Neural cell (in vitro differentiated cells): ENCODE measurements around the gene MAN2B2. TPM values are rescaled to one million over a fixed set of nuclear protein-coding genes. Genes with fewer than 3 reads are reported as not detected.

ENCODE experiments used
- H2AFZ ChIP-seq: fragments of 200-600, 300-800 bp; sonication (generic), shearing (Covaris generic); 2 replicates; pipeline ENCODE4 v1.6.0; 2014; ENCODE audit warnings: low read depth, mild to moderate bottlenecking, antibody characterized with exemption, low read length, moderate library complexity
- H3F3A ChIP-seq: fragments of 200-600 bp; shearing (Covaris generic); 2 replicates; pipeline ENCODE4 v1.6.1; 2016; ENCODE audit warnings: mild to moderate bottlenecking, moderate library complexity, mixed read lengths, antibody characterized with exemption, low read length; ENCODE audit not compliant: insufficient read depth, poor library complexity, severe bottlenecking
- H3K27ac ChIP-seq: fragments of 200-600, 300-800 bp; sonication (generic), shearing (Covaris generic); 2 replicates; pipeline ENCODE4 v1.5.1; 2014; ENCODE audit warnings: mild to moderate bottlenecking, low read length, moderate library complexity
- H3K27me3 ChIP-seq: fragments of 300-800, 200-600 bp; sonication (generic), shearing (Covaris generic); 2 replicates; pipeline ENCODE4 v1.6.0; 2014; ENCODE audit warnings: mild to moderate bottlenecking, low read depth, low read length, moderate library complexity; ENCODE audit not compliant: insufficient read depth
- H3K36me3 ChIP-seq: fragments of 300-800, 200-600 bp; sonication (generic), shearing (Covaris generic); 2 replicates; pipeline ENCODE4 v1.5.1; 2014; ENCODE audit warnings: mild to moderate bottlenecking, antibody characterized with exemption, low read length, moderate library complexity; ENCODE audit not compliant: insufficient read depth
- H3K4me2 ChIP-seq: fragments of 300-800, 200-600 bp; sonication (generic), shearing (Covaris generic); 2 replicates; pipeline ENCODE4 v1.6.0; 2014; ENCODE audit warnings: mild to moderate bottlenecking, low read length
- H3K4me3 ChIP-seq: fragments of 300-800, 200-600 bp; sonication (generic), shearing (Covaris generic); 2 replicates; pipeline ENCODE4 v1.5.1; 2014; ENCODE audit warnings: mild to moderate bottlenecking, low read length, moderate library complexity
- H3K79me2 ChIP-seq: fragments of 200-600 bp; shearing (Covaris generic); replicated peaks from 2 replicates; pipeline ENCODE4 v1.6.0; 2014; ENCODE audit warnings: mild to moderate bottlenecking, low read length, moderate library complexity; ENCODE audit not compliant: insufficient read depth
- H3K9ac ChIP-seq: fragments of 300-800, 200-600 bp; sonication (generic), shearing (Covaris generic); 2 replicates; pipeline ENCODE4 v1.6.1; 2016; ENCODE audit warnings: mild to moderate bottlenecking, low read length, mixed read lengths
- H3K9me2 ChIP-seq: fragments of 200-600 bp; shearing (Covaris generic); 2 replicates; pipeline ENCODE4 v1.6.1; 2016; ENCODE audit warnings: mild to moderate bottlenecking, low read length, mixed read lengths; ENCODE audit not compliant: insufficient read depth
- H3K9me3 ChIP-seq: fragments of 200-600, 300-800 bp; sonication (generic), shearing (Covaris generic); 2 replicates; pipeline ENCODE4 v1.6.1; 2016; ENCODE audit warnings: mild to moderate bottlenecking, mixed run types, low read length, moderate library complexity, mixed read lengths
- H4K20me1 ChIP-seq: fragments of 200-600 bp; shearing (Covaris generic); 2 replicates; pipeline ENCODE4 v1.6.1; 2016; ENCODE audit warnings: mild to moderate bottlenecking, mixed run types; ENCODE audit not compliant: insufficient read depth
- EP300 ChIP-seq: fragments of 450-650 bp; conservative IDR thresholded peaks from 2 replicates; pipeline ENCODE4 v1.6.1; 2014; ENCODE audit warnings: antibody characterized with exemption, mild to moderate bottlenecking, moderate library complexity; ENCODE audit not compliant: poor library complexity, severe bottlenecking
- EZH2 ChIP-seq: fragments of 200-600, 300-800 bp; shearing (Covaris generic), sonication (generic); IDR thresholded peaks from 2 replicates; pipeline ENCODE4 v1.6.1; 2014; ENCODE audit warnings: antibody characterized with exemption, low read length, borderline replicate concordance, mild to moderate bottlenecking; ENCODE audit not compliant: insufficient read depth, poor library complexity, severe bottlenecking
- MXI1 ChIP-seq: fragments of 450-650 bp; conservative IDR thresholded peaks from 2 replicates; pipeline ENCODE4 v1.6.1; 2014; ENCODE audit warnings: antibody characterized with exemption, mild to moderate bottlenecking; ENCODE audit not compliant: poor library complexity, severe bottlenecking
- POLR2AphosphoS5 ChIP-seq: IDR thresholded peaks from 2 replicates; pipeline ENCODE4 v1.6.1; 2012
- RAD21 ChIP-seq: fragments of 450-650 bp; conservative IDR thresholded peaks from 2 replicates; pipeline ENCODE4 v1.6.1; 2014; ENCODE audit warnings: antibody characterized with exemption, mild to moderate bottlenecking, moderate library complexity
- SMC3 ChIP-seq: fragments of 450-650 bp; conservative IDR thresholded peaks from 2 replicates; pipeline ENCODE4 v1.6.1; 2014; ENCODE audit warnings: antibody characterized with exemption, mild to moderate bottlenecking, moderate library complexity; ENCODE audit not compliant: poor library complexity
- TAF1 ChIP-seq: IDR thresholded peaks from 2 replicates; pipeline ENCODE4 v1.6.1; 2012; ENCODE audit warnings: low read depth
- polyA plus RNA-seq: library from polyadenylated mRNA; depleted of rRNA; stranded (reverse); fragments of >200 nt; gene quantifications from 2 replicates; pipeline ENCODE4 v1.2.3, GENCODE V29; 2014
- TF ChIP-seq, protein P1 (sequence below): IDR thresholded peaks from 2 replicates; pipeline ENCODE4 v1.6.1; 2012; ENCODE audit warnings: borderline replicate concordance
- TF ChIP-seq, protein P2 (sequence below): fragments of 450-650 bp; IDR thresholded peaks from 2 replicates; pipeline ENCODE4 v1.5.1; 2014; ENCODE audit warnings: antibody characterized with exemption, mild to moderate bottlenecking, moderate library complexity; ENCODE audit not compliant: poor library complexity, severe bottlenecking

MAN2B2 gene
- polyA plus RNA-seq, 1 donor from 2014 or later: 7.5 TPM

DNA sequence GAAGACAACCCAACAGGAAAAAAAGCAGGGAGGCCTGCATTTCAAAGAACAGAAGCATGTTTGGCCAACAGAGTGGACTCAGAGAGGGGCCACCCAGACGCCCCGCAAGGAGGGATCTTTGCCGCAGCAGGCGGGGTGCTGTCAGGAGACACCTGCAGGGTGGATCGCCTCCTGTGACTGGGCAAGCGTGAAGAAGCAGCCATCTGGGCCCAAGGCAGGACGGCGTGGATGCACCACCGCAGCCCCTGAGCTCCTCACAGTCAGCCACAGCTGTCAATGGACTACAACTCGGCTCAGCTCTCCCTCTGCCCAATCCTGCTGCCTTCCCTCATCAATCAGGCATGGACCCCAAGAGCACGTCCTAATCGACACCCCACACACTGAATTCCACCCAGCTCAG is 32.0 kb upstream of the MAN2B2 start:
- H3F3A ChIP-seq: no peaks in the 10 kb centered on the region
- no peak overlapping the region for H2AFZ ChIP-seq
- H4K20me1 ChIP-seq: no peaks in the 10 kb centered on the region
- no peak overlapping the region for H3K9ac ChIP-seq
- no peak overlapping the region for H3K4me3 ChIP-seq
- H3K4me2 ChIP-seq: no peak overlapping the region
- peaks cover 5% of the 10 kb centered on the region for H3K9me3 ChIP-seq
- no peaks in the 10 kb centered on the region for H3K79me2 ChIP-seq
- no peaks in the 10 kb centered on the region for H3K9me2 ChIP-seq
- H3K27me3 ChIP-seq: peaks cover 3% of the 10 kb centered on the region
- no peak overlapping the region for H3K27ac ChIP-seq
- no peaks in the 10 kb centered on the region for H3K36me3 ChIP-seq
- TF ChIP-seq, protein P1, sequence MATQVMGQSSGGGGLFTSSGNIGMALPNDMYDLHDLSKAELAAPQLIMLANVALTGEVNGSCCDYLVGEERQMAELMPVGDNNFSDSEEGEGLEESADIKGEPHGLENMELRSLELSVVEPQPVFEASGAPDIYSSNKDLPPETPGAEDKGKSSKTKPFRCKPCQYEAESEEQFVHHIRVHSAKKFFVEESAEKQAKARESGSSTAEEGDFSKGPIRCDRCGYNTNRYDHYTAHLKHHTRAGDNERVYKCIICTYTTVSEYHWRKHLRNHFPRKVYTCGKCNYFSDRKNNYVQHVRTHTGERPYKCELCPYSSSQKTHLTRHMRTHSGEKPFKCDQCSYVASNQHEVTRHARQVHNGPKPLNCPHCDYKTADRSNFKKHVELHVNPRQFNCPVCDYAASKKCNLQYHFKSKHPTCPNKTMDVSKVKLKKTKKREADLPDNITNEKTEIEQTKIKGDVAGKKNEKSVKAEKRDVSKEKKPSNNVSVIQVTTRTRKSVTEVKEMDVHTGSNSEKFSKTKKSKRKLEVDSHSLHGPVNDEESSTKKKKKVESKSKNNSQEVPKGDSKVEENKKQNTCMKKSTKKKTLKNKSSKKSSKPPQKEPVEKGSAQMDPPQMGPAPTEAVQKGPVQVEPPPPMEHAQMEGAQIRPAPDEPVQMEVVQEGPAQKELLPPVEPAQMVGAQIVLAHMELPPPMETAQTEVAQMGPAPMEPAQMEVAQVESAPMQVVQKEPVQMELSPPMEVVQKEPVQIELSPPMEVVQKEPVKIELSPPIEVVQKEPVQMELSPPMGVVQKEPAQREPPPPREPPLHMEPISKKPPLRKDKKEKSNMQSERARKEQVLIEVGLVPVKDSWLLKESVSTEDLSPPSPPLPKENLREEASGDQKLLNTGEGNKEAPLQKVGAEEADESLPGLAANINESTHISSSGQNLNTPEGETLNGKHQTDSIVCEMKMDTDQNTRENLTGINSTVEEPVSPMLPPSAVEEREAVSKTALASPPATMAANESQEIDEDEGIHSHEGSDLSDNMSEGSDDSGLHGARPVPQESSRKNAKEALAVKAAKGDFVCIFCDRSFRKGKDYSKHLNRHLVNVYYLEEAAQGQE: no peak
- TF ChIP-seq, protein P2, sequence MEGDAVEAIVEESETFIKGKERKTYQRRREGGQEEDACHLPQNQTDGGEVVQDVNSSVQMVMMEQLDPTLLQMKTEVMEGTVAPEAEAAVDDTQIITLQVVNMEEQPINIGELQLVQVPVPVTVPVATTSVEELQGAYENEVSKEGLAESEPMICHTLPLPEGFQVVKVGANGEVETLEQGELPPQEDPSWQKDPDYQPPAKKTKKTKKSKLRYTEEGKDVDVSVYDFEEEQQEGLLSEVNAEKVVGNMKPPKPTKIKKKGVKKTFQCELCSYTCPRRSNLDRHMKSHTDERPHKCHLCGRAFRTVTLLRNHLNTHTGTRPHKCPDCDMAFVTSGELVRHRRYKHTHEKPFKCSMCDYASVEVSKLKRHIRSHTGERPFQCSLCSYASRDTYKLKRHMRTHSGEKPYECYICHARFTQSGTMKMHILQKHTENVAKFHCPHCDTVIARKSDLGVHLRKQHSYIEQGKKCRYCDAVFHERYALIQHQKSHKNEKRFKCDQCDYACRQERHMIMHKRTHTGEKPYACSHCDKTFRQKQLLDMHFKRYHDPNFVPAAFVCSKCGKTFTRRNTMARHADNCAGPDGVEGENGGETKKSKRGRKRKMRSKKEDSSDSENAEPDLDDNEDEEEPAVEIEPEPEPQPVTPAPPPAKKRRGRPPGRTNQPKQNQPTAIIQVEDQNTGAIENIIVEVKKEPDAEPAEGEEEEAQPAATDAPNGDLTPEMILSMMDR: no peak
- TF ChIP-seq TAF1 (no peak), SMC3 (no peak), MXI1 (no peak), EZH2 (no peak), RAD21 (no peak), EP300 (no peak), POLR2AphosphoS5 (no peak)

DNA sequence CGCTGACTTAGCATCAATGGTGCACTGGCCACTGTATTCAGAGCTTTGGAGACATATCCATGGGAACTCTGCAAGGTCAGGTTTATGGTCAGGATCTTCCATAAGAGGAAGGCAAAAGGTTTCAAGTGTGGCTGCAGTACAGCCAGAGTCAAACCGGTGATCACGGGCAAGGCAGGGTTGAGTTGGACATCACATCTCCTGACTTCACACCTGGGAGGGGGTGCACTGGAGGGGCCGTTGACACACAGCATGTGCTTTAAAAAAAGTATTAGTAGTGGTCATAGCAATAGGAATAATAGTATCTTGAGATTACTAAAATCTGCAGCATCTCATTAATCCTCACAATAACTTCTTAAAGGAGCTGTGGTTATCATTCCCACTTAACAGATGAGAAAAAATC is 28.9 kb upstream of the MAN2B2 start:
- H3K36me3 ChIP-seq: no peaks in the 10 kb centered on the region
- peaks cover 3% of the 10 kb centered on the region for H3K27me3 ChIP-seq
- no peak overlapping the region for H2AFZ ChIP-seq
- H3F3A ChIP-seq: no peaks in the 10 kb centered on the region
- H3K9me3 ChIP-seq: no peaks in the 10 kb centered on the region
- no peak overlapping the region for H3K9ac ChIP-seq
- no peak overlapping the region for H3K4me2 ChIP-seq
- TF ChIP-seq EP300 (no peak), TAF1 (no peak), EZH2 (no peak), SMC3 (no peak), RAD21 (no peak), MXI1 (no peak), POLR2AphosphoS5 (no peak)
- TF ChIP-seq, protein P1: no peak
- TF ChIP-seq, protein P2: no peak
- no peak overlapping the region for H3K4me3 ChIP-seq
- no peaks in the 10 kb centered on the region for H3K9me2 ChIP-seq
- H4K20me1 ChIP-seq: no peaks in the 10 kb centered on the region
- no peaks in the 10 kb centered on the region for H3K79me2 ChIP-seq
- no peak overlapping the region for H3K27ac ChIP-seq
